PC-3 (cell line): ENCODE measurements around the gene YWHAG.

ENCODE experiments used
- EZH2 ChIP-seq: fragments of 300-600 bp; sonication (generic); IDR thresholded peaks from one replicate; pipeline ENCODE4 v1.6.1; 2017; ENCODE audit warnings: antibody characterized with exemption, mild to moderate bottlenecking, low read length; ENCODE audit not compliant: unreplicated experiment
- TF ChIP-seq, protein P1 (sequence below): fragments of 300-600 bp; sonication (generic); conservative IDR thresholded peaks from 2 replicates; pipeline ENCODE4 v1.5.1; 2017; ENCODE audit warnings: antibody characterized with exemption, low read depth, mild to moderate bottlenecking, low read length

DNA sequence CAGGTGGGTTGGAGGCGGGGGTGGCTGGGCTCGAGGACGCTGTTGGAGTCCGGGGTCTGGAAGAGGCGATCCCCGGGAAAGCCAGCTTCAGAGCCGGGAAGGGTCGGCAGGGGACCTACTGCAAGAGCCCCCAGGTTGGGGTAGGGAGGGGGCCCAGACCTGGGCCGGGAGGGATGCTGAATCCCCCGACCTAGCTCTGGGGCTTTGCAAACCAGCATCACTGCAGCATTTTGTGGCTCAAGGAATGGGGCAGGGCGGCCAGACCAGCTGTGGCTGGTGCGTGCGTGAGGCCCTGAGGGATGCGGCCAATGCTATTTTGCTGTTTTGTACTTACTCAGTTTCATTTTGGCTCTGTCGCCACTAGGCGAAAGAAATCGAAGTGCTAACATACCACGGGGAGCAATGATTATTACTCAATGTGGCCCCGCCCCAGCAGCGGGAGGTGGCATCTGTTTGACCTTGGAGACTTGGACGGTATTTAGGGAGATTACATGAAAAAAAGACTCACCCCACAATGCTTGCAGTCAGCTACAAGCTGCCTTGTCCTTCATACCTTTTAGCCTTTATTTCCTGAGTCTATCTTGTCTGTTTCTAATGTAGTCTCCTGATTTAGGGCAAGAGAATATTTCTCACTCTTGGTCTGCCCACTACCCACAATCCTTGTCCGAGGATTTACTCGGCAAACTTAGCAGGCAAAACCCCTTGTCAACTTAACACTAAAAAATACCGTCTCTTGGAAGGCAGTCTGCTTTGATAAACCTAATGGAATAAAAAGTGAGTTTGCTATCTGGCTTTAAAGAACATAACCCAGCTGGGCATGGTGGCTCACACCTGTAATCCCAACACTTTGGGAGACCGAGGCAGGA is 40.1 kb downstream of the YWHAG start:
- TF ChIP-seq, protein P1, sequence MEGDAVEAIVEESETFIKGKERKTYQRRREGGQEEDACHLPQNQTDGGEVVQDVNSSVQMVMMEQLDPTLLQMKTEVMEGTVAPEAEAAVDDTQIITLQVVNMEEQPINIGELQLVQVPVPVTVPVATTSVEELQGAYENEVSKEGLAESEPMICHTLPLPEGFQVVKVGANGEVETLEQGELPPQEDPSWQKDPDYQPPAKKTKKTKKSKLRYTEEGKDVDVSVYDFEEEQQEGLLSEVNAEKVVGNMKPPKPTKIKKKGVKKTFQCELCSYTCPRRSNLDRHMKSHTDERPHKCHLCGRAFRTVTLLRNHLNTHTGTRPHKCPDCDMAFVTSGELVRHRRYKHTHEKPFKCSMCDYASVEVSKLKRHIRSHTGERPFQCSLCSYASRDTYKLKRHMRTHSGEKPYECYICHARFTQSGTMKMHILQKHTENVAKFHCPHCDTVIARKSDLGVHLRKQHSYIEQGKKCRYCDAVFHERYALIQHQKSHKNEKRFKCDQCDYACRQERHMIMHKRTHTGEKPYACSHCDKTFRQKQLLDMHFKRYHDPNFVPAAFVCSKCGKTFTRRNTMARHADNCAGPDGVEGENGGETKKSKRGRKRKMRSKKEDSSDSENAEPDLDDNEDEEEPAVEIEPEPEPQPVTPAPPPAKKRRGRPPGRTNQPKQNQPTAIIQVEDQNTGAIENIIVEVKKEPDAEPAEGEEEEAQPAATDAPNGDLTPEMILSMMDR, result peak; percentile 32; the same call in 1 of the 2 replicates
- no peak for TF ChIP-seq EZH2
